ENCODE measurements around the gene MST1R.

The MST1R gene

GRCh38 chr3:49877716-49878115 lies 26.0 kb downstream of the MST1R start:
- DNase-seq (ENCODE audit: low read depth in 2 of 2), result no peak

DNA sequence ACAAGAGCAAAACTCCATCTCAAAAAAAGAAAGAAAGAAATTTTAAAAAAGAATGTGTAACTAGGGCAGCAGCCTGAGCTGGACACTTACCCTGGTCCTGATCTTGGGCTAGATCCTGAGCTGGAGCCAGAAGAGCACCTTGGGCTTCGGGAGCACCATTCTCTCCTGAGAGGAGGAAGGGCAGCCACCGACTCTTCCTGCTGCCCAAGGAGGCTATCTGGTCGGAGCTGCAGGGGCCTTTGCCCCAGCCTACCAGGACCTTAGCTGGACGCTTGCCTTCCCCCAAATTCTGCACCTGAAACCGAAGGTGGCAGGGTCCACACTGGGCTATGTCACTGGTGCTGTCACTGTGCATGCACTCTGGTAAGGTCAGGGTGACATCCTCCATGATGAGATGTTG lies 27.1 kb downstream of the MST1R start:
- no peak for DNase-seq (ENCODE audit: low read depth in 2 of 2)

DNA sequence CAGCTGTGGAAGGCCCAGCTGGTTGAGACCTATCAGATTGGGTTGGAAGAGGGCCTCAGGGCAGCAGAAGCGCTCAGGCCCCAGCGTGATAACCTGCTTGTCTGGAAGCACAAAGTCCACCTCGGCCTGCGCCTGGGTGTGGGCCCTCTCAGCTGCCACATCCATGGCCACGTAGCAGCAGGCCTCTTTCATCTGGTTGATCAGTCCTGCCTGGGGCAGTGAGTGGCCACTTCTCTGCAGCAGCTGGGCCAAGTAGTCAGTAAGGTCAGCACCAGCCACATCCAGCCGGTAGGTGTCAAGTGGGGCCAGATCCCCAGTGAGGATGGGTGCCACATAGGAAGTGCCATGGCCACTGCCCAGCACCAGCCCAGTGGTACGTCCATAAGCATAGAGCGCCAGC lies 30.1 kb downstream of the MST1R start:
- DNase-seq (ENCODE audit: low read depth in 2 of 2), result no peak

GRCh38 chr3:49872801-49873281 lies 30.8 kb downstream of the MST1R start:
- peak in 1 of 2 donors; percentile 46 for DNase-seq (ENCODE audit: low read depth in 2 of 2)

- DNase-seq (ENCODE audit: low read depth in 2 of 2), result no peak
Observed at GRCh38 chr3:49871531-49872153, 32.0 kb downstream of the MST1R start.

- no peak for DNase-seq (ENCODE audit: low read depth in 2 of 2)
Observed at GRCh38 chr3:49869525-49870126, 34.0 kb downstream of the MST1R start, which contains the start of gene CAMKV. TSS of gene CAMKV (minus strand) at chr3:49869906. CDS start at chr3:49862388, 7,518 bp downstream.

DNA sequence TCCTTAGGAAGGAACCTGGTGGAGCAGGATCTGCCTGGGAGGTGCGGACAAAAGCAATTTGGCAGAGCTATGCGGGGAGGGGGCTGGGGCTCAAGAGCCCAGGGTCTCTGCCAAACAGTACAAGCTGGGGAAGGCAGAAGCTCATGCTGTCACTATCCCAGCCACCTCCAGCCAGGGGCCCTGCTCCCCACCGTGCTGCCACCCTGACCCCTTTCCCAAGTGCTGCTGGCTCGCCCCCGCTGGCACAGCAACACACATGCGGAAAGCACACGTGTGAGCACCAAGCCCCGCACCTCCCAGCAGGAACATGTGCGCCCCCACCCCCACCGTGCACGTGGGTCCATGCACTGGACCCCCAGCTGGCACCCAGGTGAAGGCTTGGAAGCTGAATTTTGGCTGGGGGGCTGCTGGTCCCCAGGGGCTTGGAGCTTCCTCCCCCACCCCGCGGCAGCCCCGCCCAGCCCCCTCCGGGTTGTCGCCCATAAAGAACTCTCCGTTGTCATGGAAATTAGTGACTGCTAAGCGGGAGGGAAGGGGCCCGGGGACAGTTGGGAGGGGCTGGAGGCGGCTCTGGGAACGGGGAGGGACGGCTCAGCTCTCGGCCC lies 34.7 kb downstream of the MST1R start:
- no peak for DNase-seq (ENCODE audit: low read depth in 2 of 2)

DNA sequence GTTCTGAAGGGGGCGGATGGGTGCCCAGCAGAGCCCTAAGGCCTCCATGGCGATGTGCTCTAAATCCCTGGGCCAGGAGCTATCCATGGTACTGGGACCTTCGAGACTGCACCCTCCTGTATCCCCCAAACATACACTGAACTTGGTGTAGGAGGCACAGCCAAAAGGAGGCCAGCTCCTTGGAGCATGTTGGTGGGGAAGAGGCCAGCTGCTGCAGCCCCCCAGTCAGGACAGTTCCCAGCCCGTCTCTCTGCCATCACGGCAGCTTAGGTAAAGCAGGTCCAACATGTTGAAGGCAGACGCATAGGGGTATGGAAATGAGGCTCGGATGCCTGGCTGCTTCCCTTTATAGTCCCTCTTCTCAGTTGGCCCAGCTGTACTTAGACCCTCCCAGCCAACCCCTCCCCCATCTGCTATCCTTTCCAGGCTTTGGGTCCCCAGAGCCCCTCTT lies 35.8 kb downstream of the MST1R start:
- no peak for DNase-seq (ENCODE audit: low read depth in 2 of 2)

DNA sequence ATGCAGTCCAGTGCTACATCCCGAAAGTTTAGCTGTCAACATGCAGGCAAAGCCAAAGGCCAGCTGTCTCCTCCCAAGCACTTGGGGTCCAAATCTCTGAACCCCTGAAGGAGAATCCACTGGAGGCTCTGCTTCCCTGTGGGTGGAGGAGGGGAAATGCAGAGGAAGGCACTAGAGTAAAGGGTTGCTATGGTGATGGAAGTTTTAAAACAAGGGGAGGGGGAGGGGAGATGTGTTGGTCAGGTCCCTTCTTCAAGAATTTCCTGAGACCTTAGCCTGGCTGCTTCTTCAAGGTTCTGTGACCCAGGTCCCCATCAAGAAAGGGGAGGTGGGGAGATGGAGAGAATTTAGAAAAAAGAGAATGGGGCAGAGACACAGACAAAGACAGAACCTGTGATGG lies 36.3 kb downstream of the MST1R start:
- DNase-seq (ENCODE audit: low read depth in 2 of 2), result no peak

DNA sequence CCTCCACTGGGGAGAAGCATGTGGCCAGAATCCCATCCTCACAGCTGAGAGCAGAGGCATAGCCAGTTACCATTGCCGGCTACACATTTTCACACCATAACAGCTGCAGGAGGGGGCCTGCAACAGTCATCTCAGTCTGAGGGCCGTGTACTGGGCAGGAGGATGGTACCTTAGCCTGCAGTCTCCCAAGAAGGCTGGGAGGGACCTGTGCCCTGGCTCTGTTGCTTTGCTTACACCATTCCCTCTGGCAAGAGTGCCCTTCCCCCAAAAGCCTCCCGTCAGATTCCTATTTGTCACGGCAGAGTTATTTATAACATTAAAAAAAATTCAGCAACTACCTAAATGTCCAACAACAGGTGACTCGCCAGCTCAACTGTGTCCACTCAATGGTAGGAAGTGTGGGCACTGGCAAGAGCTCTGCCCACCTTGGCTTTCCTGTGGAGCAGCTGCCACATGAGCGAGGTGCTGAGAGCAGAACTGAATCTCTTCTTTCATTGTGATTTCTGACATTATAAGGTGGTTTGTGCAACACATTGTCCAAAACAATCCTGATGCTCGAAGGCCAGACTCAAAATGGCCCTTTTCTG lies 38.4 kb downstream of the MST1R start:
- no peak for DNase-seq (ENCODE audit: low read depth in 2 of 2)

- DNase-seq (ENCODE audit: low read depth in 2 of 2), result no peak
Observed at GRCh38 chr3:49864505-49864904, 39.2 kb downstream of the MST1R start.

DNA sequence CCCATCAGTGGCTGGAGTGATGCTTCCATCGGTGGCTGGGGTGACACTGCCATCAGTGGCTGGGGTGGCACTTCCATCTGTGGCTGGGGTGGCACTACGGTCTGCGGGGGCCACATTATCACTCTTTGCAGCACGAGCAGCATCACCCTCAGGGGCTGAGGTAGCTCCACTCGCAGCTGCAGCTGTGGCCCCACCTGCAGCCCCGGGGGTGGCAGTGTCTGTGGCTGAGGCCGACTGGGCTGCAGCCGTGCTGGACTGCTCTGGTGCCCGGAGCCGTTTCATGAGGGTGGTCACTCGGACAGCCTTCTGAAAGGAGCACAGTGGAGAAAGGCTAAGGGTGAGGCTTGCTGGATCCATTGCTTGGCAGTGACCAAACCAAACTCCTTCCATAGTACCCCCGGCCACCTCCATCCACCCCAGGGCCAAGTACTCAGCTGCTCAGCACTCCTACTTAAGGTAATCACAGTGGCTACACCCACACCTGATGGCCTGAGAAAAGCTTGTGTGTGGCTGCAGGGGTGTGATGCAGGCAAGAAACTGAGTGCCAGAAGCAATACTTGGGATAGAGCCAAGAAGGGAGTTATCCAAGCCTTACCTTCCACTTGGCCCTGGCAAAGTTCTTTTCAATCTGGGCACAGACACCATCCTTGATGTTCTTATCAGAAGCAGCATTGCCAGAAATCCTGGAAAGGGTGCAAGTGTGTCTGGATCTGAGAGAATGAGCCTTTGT lies 43.9 kb downstream of the MST1R start:
- no peak for DNase-seq (ENCODE audit: low read depth in 2 of 2)

GRCh38 chr3:49856181-49857005 lies 47.3 kb downstream of the MST1R start, which contains the start of gene TRAIP:
TSS of gene TRAIP (minus strand) at chr3:49856564. CDS start at chr3:49856453, 111 bp downstream.
- peak; percentile 83 to 88 for DNase-seq (ENCODE audit: low read depth in 2 of 2)

GRCh38 chr3:49855662-49856061 lies 48.0 kb downstream of the MST1R start:
- no peak for DNase-seq (ENCODE audit: low read depth in 2 of 2)

DNA sequence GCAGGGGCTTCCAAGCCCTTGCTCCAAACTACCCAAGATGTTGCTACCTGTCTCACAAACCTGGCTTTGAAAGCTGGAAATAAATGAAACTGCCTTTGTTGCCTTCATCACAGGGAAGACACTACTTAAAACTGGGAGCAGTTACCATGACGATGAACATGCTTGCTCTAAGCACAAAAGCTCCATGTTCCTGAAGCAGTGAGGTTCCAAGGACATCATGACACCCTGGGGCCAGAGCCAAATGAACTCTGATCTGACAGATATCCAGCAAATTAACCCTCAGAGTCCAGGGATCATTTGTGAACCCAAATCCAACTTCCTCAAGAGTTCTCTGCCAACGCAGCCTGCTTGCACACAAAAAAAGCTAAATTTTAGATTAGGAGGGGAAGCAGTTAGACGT lies 58.0 kb downstream of the MST1R start:
- DNase-seq (ENCODE audit: low read depth in 2 of 2), result no peak

DNA sequence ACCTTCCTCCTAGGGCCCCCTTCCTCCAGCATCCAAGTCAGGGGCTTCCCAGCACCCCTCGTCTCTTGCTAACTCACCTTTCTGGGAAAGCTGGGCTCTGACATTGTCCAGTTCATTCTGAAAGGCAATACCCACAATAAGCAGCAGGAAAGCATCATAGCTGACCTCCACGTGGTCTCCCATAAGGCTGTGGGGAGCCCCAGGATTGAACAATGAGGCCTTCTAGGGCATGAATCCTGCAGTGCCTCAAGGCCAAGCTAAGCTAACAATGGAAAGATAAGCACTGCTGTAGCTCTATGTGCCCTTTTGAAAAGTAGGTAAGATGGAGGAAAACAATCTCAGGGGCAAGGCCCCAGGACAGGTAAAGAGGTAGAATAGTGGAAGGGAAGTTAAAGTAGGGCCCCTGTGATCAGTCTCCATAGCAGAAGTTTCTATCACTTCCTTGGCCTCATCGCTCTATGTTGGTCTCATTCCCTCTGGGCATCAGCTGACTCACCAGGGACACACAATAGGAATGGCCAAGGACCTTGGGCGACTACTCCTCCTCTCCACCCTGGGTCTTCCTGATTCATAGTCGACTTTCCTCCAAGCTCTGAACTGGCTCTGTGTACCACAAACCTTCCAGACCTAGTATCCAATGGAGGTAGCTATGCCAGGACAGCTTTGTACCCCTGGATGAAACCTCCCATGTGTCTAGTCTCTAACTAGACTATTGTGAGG lies 59.0 kb downstream of the MST1R start:
- DNase-seq (ENCODE audit: low read depth in 2 of 2), result no peak

GRCh38 chr3:49842843-49843517 lies 60.7 kb downstream of the MST1R start:
- DNase-seq (ENCODE audit: low read depth in 2 of 2), result no peak

- DNase-seq (ENCODE audit: low read depth in 2 of 2), result no peak
Observed at GRCh38 chr3:49841806-49842205, 61.9 kb downstream of the MST1R start.

GRCh38 chr3:49841126-49841696 lies 62.5 kb downstream of the MST1R start:
- no peak for DNase-seq (ENCODE audit: low read depth in 2 of 2)

Measured in stimulated activated CD8-positive, alpha-beta memory T cell treated with anti-CD3 and anti-CD28 coated beads, Interleukin-15, amount 100 ng/mL, for 48 hours (primary cell).